Amygdala (tissue), 56 donors: ENCODE results near the gene CLPSL2.

Experiments used
- DNase-seq, 56 donors: peaks; one replicate each; lab custom pipeline; 2025; lab: John Stamatoyannopoulos, UW

Gene CLPSL2

DNA sequence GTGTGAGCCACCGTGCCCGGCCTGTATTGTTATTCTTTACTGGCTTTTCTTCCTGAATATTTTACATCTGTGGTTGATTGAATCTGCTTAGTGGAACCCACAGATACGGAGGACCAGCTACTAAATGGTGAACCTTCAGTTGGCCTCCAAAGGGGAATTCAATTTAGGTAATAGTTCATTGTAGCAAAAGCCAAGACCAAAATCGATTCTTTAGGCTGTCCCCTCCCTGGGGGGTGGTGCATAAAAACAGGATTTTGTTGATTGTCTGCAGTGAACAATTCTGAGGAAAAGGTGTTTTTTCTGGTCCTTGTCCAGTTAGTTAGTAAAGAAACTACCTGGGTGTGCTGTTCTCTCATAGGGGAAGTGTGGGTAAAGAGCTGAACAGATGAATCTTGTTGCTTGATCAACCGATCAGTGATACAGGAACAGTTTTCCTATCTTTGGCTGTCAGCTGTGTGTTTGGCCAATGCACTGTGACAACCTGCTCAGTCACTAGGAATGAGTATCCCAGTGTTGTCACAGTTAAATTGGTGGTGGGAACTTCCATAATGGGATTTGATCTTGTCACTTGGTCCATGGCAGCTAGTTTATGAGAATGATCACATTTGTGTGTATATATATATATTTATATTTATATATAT, 48.3 kb downstream of the CLPSL2 start:
- no peak for DNase-seq
